Measurements from ENCODE around the gene PRKAG2. TPM values are rescaled to one million over a fixed set of nuclear protein-coding genes. Genes with fewer than 3 reads are reported as not detected.

PRKAG2 gene
- total and polyA plus RNA-seq, 12 donors, result 3.8 to 17.3 (median 10.9) TPM

DNA sequence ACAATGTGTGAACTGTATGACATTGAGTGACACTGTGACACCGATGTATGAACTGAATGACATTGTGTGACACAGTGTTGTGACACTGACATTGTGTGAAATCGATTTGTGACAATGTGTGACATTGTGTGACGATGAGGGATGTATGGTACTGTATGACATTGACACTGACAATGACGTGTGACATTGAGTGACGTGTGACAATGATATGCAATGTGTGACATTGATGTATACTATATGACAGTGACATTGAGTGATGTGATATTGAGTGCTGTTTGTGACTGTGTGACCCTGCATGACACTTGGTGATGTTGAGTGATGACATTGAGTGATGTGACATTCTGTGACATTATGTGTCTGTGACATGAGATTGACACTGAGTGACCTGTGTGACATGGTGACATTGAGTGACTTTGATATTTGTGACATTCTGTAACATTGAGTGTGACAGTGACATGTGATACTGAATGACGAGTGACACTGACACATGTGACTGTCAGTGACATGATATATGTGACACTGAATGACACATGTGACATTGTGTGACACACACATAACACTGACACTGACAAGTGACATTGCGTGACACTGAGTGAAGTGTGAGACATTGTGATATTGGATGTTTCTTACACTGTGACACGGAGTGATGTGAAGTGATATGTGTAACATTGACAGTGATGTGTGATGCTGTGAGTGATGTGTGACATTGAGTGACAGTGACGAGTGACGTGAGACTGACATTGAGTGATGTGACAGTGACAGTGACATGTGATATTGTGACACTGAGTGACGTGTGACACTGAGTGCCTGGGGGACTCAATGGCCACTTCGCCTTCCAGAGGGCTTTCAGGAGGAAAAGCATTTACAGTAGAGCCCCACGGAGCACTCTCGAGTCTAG, 167.5 kb downstream of the PRKAG2 start:
- H3K36me3 ChIP-seq (replicated peaks in 1 of 2), result no peaks in the 10 kb centered on the region
- H3K27me3 ChIP-seq, result no peaks in the 10 kb centered on the region
- no peak for DNase-seq
- WGBS, 4 donors, result 89 to 93% (median 90%) methylated on average over 14 of the region's 14 CpGs
- H3K4me1 ChIP-seq (replicated peaks in 1 of 2), result peaks cover 11 to 15% of the 10 kb centered on the region in 2 donors
- TF ChIP-seq, protein P1, sequence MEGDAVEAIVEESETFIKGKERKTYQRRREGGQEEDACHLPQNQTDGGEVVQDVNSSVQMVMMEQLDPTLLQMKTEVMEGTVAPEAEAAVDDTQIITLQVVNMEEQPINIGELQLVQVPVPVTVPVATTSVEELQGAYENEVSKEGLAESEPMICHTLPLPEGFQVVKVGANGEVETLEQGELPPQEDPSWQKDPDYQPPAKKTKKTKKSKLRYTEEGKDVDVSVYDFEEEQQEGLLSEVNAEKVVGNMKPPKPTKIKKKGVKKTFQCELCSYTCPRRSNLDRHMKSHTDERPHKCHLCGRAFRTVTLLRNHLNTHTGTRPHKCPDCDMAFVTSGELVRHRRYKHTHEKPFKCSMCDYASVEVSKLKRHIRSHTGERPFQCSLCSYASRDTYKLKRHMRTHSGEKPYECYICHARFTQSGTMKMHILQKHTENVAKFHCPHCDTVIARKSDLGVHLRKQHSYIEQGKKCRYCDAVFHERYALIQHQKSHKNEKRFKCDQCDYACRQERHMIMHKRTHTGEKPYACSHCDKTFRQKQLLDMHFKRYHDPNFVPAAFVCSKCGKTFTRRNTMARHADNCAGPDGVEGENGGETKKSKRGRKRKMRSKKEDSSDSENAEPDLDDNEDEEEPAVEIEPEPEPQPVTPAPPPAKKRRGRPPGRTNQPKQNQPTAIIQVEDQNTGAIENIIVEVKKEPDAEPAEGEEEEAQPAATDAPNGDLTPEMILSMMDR (IDR thresholded peaks at IDR 0.05), result no peak
- no peak for TF ChIP-seq POLR2A (IDR thresholded peaks at IDR 0.05)
- H3K27ac ChIP-seq, result no peak overlapping the region
- intact Hi-C loops (cut with DNase I), result no loop called here
- no peaks in the 10 kb centered on the region for H3K9me3 ChIP-seq (replicated peaks in 1 of 3)
- no peak overlapping the region for H3K4me3 ChIP-seq

DNA sequence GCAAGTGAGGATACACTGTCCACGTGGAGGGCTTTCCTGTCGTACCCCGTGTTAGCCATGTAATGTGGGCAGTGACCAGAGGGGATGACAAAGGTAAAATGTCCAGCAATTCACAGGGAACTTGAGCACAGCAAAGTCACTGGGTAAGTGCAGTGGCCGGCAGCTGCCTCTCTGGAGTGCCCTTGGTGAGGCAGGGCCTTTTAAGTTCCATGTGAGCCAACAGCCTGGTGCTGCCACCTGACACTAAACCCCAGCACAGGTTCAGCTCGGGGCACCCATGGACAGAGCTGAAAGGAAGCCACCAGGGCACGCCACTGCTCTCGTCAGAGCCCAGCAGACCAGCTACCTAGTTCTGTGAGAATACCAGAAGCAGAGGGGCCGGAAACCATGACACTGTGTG, 168.3 kb downstream of the PRKAG2 start:
- Histone ChIP-seq H3K4me3 (no peak overlapping the region), H3K9me3 (replicated peaks in 1 of 3) (no peaks in the 10 kb centered on the region), H3K36me3 (replicated peaks in 1 of 2) (no peaks in the 10 kb centered on the region), H3K4me1 (replicated peaks in 1 of 2) (peaks cover 11 to 15% of the 10 kb centered on the region in 2 donors), H3K27me3 (no peaks in the 10 kb centered on the region), H3K27ac (no peak overlapping the region)
- intact Hi-C loops (cut with DNase I), result no loop called here
- no peak for DNase-seq
- no peak for TF ChIP-seq POLR2A (IDR thresholded peaks at IDR 0.05)
- TF ChIP-seq, protein P1 (IDR thresholded peaks at IDR 0.05), result no peak
- 81 to 93% (median 89%) methylated on average over 4 to 8 of the region's 8 CpGs for WGBS, 4 donors

DNA sequence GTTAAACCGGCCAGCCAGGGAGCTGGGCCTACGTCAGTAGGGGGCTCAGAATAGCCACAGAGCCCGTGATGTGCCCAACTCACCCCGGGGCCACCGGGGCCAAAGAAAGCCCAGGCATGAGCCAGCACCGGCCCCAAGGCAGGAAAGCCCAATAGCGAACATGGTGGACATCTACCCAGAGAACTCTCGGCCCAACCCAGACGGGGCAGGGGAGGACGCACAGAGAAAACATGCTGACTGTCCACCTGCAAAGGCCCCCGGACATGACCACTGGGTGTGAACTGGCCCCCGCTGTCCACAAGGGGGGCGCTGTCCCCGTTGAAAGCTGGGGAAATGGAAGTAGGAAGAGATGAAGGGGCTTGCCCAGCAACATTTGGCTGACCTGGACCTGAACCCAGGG, 169.2 kb downstream of the PRKAG2 start:
- TF ChIP-seq, protein P1 (IDR thresholded peaks at IDR 0.05), result no peak
- TF ChIP-seq POLR2A (IDR thresholded peaks at IDR 0.05), result no peak
- intact Hi-C loops (cut with DNase I), result no loop called here
- Histone ChIP-seq H3K27ac (no peak overlapping the region), H3K4me1 (replicated peaks in 1 of 2) (peaks cover 11 to 15% of the 10 kb centered on the region in 2 donors), H3K9me3 (replicated peaks in 1 of 3) (no peaks in the 10 kb centered on the region), H3K27me3 (no peaks in the 10 kb centered on the region), H3K4me3 (no peak overlapping the region), H3K36me3 (replicated peaks in 1 of 2) (no peaks in the 10 kb centered on the region)
- DNase-seq, result no peak
- 91 to 97% (median 92%) methylated on average over 10 to 14 of the region's 14 CpGs for WGBS, 4 donors

DNA sequence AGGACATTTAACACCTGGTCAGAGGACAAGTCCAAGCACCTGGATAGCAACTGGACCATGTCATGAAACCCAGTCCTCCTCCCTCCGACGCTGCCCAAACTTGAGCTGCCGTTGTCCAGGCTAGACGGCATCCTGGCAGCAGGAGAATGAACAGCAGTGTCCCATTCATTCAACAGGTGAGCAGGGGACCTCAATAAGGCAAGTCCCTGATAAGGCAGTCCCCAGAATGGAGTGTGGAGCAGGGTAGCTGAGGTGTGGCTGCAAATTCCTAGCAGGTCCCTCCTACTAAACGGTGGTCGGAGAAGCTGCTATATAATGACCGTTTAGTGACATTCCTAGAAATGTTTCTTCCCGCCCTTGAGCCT, 169.8 kb downstream of the PRKAG2 start:
- intact Hi-C loops (cut with DNase I), result no loop called here

More for the DNA sequence above, 169.8 kb downstream of the PRKAG2 start:
- H3K4me1 ChIP-seq (replicated peaks in 1 of 2), result peaks cover 11 to 15% of the 10 kb centered on the region in 2 donors
- no peak overlapping the region for H3K4me3 ChIP-seq
- DNase-seq, result no peak
- H3K9me3 ChIP-seq (replicated peaks in 1 of 3), result no peaks in the 10 kb centered on the region
- H3K27me3 ChIP-seq, result no peaks in the 10 kb centered on the region
- no peaks in the 10 kb centered on the region for H3K36me3 ChIP-seq (replicated peaks in 1 of 2)
- TF ChIP-seq, protein P1 (IDR thresholded peaks at IDR 0.05), result no peak
- no peak for TF ChIP-seq POLR2A (IDR thresholded peaks at IDR 0.05)
- H3K27ac ChIP-seq, result no peak overlapping the region
- 93 to 95% (median 94%) methylated on average over 5 to 8 of the region's 8 CpGs for WGBS, 4 donors
